Caco-2 (cell line): ENCODE data around the gene LMTK2. TPM values are rescaled to one million over a fixed set of nuclear protein-coding genes. Genes with fewer than 3 reads are reported as not detected.

ENCODE experiments used
- BruUV-seq: library from RNA; stranded (reverse); fragments of 400-500 nt; replicated peaks from 2 replicates; lab custom pipeline; 2021; lab: Mats Ljungman, UMichigan
- CTCF ChIA-PET: fragments of 300-600 bp; sonication (Branson Sonifier 250); formaldehyde crosslinking; loops from one replicate; lab custom pipeline; 2022; ENCODE audit warnings: antibody characterized with exemption; lab: Charles Lee
- POLR2A ChIA-PET: fragments of 300-600 bp; sonication (Branson Sonifier 250); formaldehyde crosslinking; loops from one replicate; lab custom pipeline; 2022; ENCODE audit warnings: antibody characterized with exemption; lab: Charles Lee
- DNase-seq, 2 experiments: peaks; one replicate each; pipeline versions ENCODE4 v3.0.0 to v3.0.0-alpha.2; 2020 to 2022
- H3K27me3 ChIP-seq: replicated peaks from 2 replicates; pipeline ENCODE4 v1.6.0; 2011; ENCODE audit warnings: low read length; ENCODE audit not compliant: control insufficient read depth, insufficient read depth
- H3K36me3 ChIP-seq: 2 replicates; pipeline ENCODE4 v1.5.1; 2011; ENCODE audit warnings: low read length; ENCODE audit not compliant: control insufficient read depth, insufficient read depth
- H3K4me1 ChIP-seq: fragments of 250-450 bp; sonication (Bioruptor Pico); 2 replicates; pipeline ENCODE4 v1.5.1; 2020; ENCODE audit warnings: mild to moderate bottlenecking
- H3K4me3 ChIP-seq: 2 replicates; pipeline ENCODE4 v1.5.1; 2011; ENCODE audit warnings: low read depth, mild to moderate bottlenecking, control low read depth, low read length
- H3K9me3 ChIP-seq: fragments of 250-450 bp; sonication (Bioruptor Pico); 2 replicates; pipeline ENCODE4 v1.5.1; 2020; ENCODE audit warnings: mild to moderate bottlenecking, moderate library complexity
- H3K27ac Mint-ChIP-seq: one replicate; pipeline ENCODE4 v1.8.0; 2022; ENCODE audit warnings: mixed read lengths; ENCODE audit not compliant: unreplicated experiment
- H3K27me3 Mint-ChIP-seq: one replicate; pipeline ENCODE4 v1.8.0; 2022; ENCODE audit warnings: mixed read lengths; ENCODE audit not compliant: insufficient read depth, unreplicated experiment
- H3K36me3 Mint-ChIP-seq: one replicate; pipeline ENCODE4 v1.8.0; 2022; ENCODE audit warnings: mild to moderate bottlenecking, mixed read lengths; ENCODE audit not compliant: insufficient read depth, unreplicated experiment
- H3K4me1 Mint-ChIP-seq: one replicate; pipeline ENCODE4 v1.8.0; 2022; ENCODE audit warnings: low read depth, mixed read lengths; ENCODE audit not compliant: unreplicated experiment
- H3K4me3 Mint-ChIP-seq: one replicate; pipeline ENCODE4 v1.8.0; 2022; ENCODE audit warnings: mild to moderate bottlenecking, moderate library complexity, mixed read lengths; ENCODE audit not compliant: unreplicated experiment
- H3K9me3 Mint-ChIP-seq: one replicate; pipeline ENCODE4 v1.8.0; 2022; ENCODE audit warnings: mixed read lengths; ENCODE audit not compliant: unreplicated experiment
- intact Hi-C: fragments of 100-400 bp; cut with micrococcal nuclease; formaldehyde crosslinking; loops from one replicate; pipeline ENCODE4 v1.10.0; 2022; ENCODE audit not compliant: unreplicated experiment
- total RNA-seq: library from RNA; stranded (reverse); gene quantifications from 2 replicates; pipeline ENCODE4 v1.2.3, GENCODE V29; 2022
- TF ChIP-seq, protein P1 (sequence below), 2 experiments: fragments of 200-600 bp in 1 of 2; IDR thresholded peaks; 1 replicate in 1 of 2; 2 replicates in 1 of 2; pipeline versions ENCODE4 v1.5.1 to v1.8.0; 2011 to 2022; ENCODE audit warnings: antibody characterized with exemption in 1 of 2, control low read depth in 1 of 2, inconsistent platforms in 1 of 2, low read depth in 1 of 2, low read length in 1 of 2, mild to moderate bottlenecking in 1 of 2, moderate library complexity in 1 of 2; ENCODE audit not compliant: insufficient read depth in 1 of 2, severe bottlenecking in 1 of 2, unreplicated experiment in 1 of 2

The LMTK2 gene
- total RNA-seq, 1 experiment from 2014 or later, result 21.9 TPM

DNA sequence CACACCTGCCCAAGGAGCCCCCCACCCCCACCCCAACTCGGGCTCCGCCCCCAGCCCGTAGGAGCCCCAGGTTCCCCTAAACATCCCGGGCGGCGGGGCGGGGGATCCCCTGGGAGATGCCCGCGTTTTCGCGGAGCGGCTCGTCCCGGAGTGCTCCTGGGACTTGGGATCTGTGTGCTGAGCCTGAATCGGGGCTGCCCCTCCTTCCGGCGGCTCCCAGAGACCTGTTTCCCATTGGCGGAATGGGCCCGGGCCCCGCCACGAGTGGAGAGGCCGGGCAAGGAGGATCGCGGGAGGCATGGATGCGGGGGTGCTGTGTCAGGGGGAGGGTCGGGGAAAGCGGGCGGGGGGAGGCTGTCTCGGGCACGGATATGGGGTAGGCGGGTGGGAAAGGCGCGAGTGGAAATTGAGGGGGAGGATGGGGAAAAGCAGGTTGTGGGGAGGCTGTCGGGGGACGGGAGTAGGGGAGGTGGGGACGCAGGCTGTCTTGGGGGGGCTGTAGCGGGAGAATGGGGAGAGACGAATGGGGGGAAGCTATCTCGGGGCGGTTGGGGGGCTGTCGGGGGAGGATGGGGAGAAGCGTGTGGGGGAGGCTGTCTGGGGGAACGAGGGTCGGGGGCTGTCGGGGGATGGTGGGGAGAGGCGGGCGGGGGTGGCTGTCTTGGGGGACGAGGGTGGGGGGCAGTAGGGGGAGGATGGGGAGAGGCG, 104.0 kb downstream of the LMTK2 start:
- no TSS peak for BruUV-seq
- H3K9me3 ChIP-seq, result no peaks in the 10 kb centered on the region
- H3K27ac Mint-ChIP-seq, result no peak overlapping the region
- no peak overlapping the region for H3K4me3 ChIP-seq
- H3K27me3 Mint-ChIP-seq, result no peaks in the 10 kb centered on the region
- POLR2A ChIA-PET, result interaction anchor here (0.6 kb wide), 1 partner anchor 1161 kb away, joined by 4 read pairs; no protein-coding TSS in a partner anchor
- TF ChIP-seq, protein P1, sequence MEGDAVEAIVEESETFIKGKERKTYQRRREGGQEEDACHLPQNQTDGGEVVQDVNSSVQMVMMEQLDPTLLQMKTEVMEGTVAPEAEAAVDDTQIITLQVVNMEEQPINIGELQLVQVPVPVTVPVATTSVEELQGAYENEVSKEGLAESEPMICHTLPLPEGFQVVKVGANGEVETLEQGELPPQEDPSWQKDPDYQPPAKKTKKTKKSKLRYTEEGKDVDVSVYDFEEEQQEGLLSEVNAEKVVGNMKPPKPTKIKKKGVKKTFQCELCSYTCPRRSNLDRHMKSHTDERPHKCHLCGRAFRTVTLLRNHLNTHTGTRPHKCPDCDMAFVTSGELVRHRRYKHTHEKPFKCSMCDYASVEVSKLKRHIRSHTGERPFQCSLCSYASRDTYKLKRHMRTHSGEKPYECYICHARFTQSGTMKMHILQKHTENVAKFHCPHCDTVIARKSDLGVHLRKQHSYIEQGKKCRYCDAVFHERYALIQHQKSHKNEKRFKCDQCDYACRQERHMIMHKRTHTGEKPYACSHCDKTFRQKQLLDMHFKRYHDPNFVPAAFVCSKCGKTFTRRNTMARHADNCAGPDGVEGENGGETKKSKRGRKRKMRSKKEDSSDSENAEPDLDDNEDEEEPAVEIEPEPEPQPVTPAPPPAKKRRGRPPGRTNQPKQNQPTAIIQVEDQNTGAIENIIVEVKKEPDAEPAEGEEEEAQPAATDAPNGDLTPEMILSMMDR (IDR thresholded peaks at IDR 0.05; ENCODE audit: insufficient read depth in 1 of 2, low read depth in 1 of 2, low read length in 1 of 2, severe bottlenecking in 1 of 2, unreplicated experiment in 1 of 2), result no peak
- peaks cover 6% of the 10 kb centered on the region for H3K4me1 ChIP-seq
- no peaks in the 10 kb centered on the region for H3K36me3 ChIP-seq
- H3K4me3 Mint-ChIP-seq, result peak overlapping the region; percentile 58
- CTCF ChIA-PET, result interaction anchor here (0.7 kb wide), 1 partner anchor 105 kb away, joined by 3 read pairs; no protein-coding TSS in a partner anchor
- H3K36me3 Mint-ChIP-seq, result peaks cover 34% of the 10 kb centered on the region
- intact Hi-C loops, result no loop called here
- no peaks in the 10 kb centered on the region for H3K4me1 Mint-ChIP-seq
- no peaks in the 10 kb centered on the region for H3K9me3 Mint-ChIP-seq
- no peaks in the 10 kb centered on the region for H3K27me3 ChIP-seq
- DNase-seq, result peak in 1 of 2 experiments; percentile 31

DNA sequence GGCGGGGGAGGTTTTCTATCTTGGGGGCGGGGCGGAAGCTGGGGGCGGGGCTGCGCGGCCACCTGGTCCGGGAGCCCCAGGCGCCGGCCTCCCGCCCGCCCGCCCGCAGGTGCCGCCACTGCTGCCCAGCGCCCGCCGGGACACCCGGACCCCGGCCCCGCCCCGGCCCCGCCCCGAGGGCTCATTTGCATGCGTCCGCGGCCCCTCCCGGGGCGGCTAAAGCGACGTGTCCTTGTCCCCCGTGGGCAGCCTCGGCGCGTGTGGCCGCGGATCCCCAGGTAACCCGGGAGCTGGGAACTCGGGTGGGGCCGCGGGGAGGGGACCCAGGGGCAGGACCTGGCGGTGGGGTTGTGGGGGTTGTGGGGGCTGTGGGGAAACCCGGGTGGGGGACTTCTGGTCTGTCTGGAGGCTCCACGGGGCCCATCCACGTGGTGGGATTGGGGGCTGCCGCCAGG, 104.6 kb downstream of the LMTK2 start, which contains the start of gene BHLHA15:
TSS of gene BHLHA15 (plus strand) at position 219 of the 455 bp plus-strand sequence. CDS start 871 bp downstream, outside the sequence.
- Mint-ChIP-seq H3K4me3 (peak within 1 kb of the TSS; percentile 69), H3K36me3 (peaks cover 28% of the 10 kb centered on the region), H3K9me3 (no peaks in the 10 kb centered on the region), H3K4me1 (no peaks in the 10 kb centered on the region), H3K27me3 (no peaks in the 10 kb centered on the region), H3K27ac (no peak within 1 kb of the TSS)
- BruUV-seq, result no TSS peak
- ChIA-PET CTCF (interaction anchor here (0.7 kb wide), 1 partner anchor 105 kb away, joined by 3 read pairs; no protein-coding TSS in a partner anchor), POLR2A (interaction anchor here (0.6 kb wide), 1 partner anchor 1161 kb away, joined by 4 read pairs; no protein-coding TSS in a partner anchor)
- H3K9me3 ChIP-seq, result no peaks in the 10 kb centered on the region
- peaks cover 6% of the 10 kb centered on the region for H3K4me1 ChIP-seq
- peak within 1 kb of the TSS; percentile 49 for H3K4me3 ChIP-seq
- no peaks in the 10 kb centered on the region for H3K36me3 ChIP-seq
- H3K27me3 ChIP-seq, result no peaks in the 10 kb centered on the region
- TF ChIP-seq, protein P1 (IDR thresholded peaks at IDR 0.05; ENCODE audit: insufficient read depth in 1 of 2, low read depth in 1 of 2, low read length in 1 of 2, severe bottlenecking in 1 of 2, unreplicated experiment in 1 of 2), result no peak
- DNase-seq, result peak; percentile 75
- intact Hi-C loops, result no loop called here

- Mint-ChIP-seq H3K27me3 (no peaks in the 10 kb centered on the region), H3K9me3 (no peaks in the 10 kb centered on the region), H3K36me3 (peaks cover 25% of the 10 kb centered on the region), H3K4me3 (peak overlapping the region; percentile 69), H3K4me1 (no peaks in the 10 kb centered on the region), H3K27ac (no peak overlapping the region)
- H3K4me1 ChIP-seq, result peaks cover 6% of the 10 kb centered on the region
- intact Hi-C loops, result no loop called here
- BruUV-seq, result no TSS peak
- TF ChIP-seq, protein P1 (IDR thresholded peaks at IDR 0.05; ENCODE audit: insufficient read depth in 1 of 2, low read depth in 1 of 2, low read length in 1 of 2, severe bottlenecking in 1 of 2, unreplicated experiment in 1 of 2), result no peak
- H3K27me3 ChIP-seq, result no peaks in the 10 kb centered on the region
- H3K4me3 ChIP-seq, result peak overlapping the region; percentile 49
- no peaks in the 10 kb centered on the region for H3K9me3 ChIP-seq
- H3K36me3 ChIP-seq, result no peaks in the 10 kb centered on the region
- DNase-seq, result peak; percentile 28 to 43
- ChIA-PET POLR2A (no interaction called here), CTCF (interaction anchor here (0.7 kb wide), 1 partner anchor 106 kb away, joined by 3 read pairs; no protein-coding TSS in a partner anchor)
Measured at GRCh38 chr7:98211676-98212531, 105.2 kb downstream of the LMTK2 start.
